Psoas muscle (tissue), 8 donors: ENCODE results near the gene KRTAP1-4. TPM values are rescaled to one million over a fixed set of nuclear protein-coding genes. Genes with fewer than 3 reads are reported as not detected.

Experiments used
- ATAC-seq, 4 donors: fragments of 200-7000 bp; cut with Tn5 transposase; one replicate each; pipeline ENCODE4 v1.9.1; 2020; ENCODE audit warnings: moderate library complexity in 3 of 4, mild to moderate bottlenecking in 2 of 4
- DNase-seq, 2 donors: peaks; one replicate each; pipeline ENCODE4 v3.0.0-alpha.2; 2020
- H3K27ac ChIP-seq: fragments of 200-600 bp; one replicate; pipeline ENCODE4 v1.8.0; 2022
- H3K27me3 ChIP-seq, 3 donors: fragments of 200-600 bp in 1 of 3; one replicate each; pipeline versions ENCODE4 v1.6.1 to v1.8.0; 2013 to 2022; ENCODE audit warnings: low read length in 2 of 3, mild to moderate bottlenecking in 2 of 3, moderate library complexity in 1 of 3; ENCODE audit not compliant: insufficient read depth in 3 of 3
- H3K36me3 ChIP-seq, 2 donors: fragments of 200-600 bp in 1 of 2; one replicate each; pipeline versions ENCODE4 v1.6.1 to v1.8.0; 2013 to 2022; ENCODE audit warnings: low read depth in 1 of 2, mild to moderate bottlenecking in 1 of 2, moderate library complexity in 1 of 2; ENCODE audit not compliant: insufficient read depth in 1 of 2
- H3K4me1 ChIP-seq: fragments of 200-600 bp; one replicate; pipeline ENCODE4 v1.8.0; 2022
- H3K4me3 ChIP-seq: fragments of 200-600 bp; one replicate; pipeline ENCODE4 v1.8.0; 2022; ENCODE audit warnings: mild to moderate bottlenecking
- H3K9me3 ChIP-seq: fragments of 200-600 bp; one replicate; pipeline ENCODE4 v1.8.0; 2022
- WGBS, 3 donors: extraction: QIAGEN DNeasy Blood & Tissue Kit; methylation state at CpG; one replicate each; pipeline versions ENCODE4 v1.1.6 to v1.1.7; 2013; 5-methylcytosine and 5-hydroxymethylcytosine counted together
- intact Hi-C, 2 donors: fragments of 100-400 bp; cut with DNase I; formaldehyde crosslinking; loops; one replicate each; pipeline versions ENCODE4 v1.11.0 to v1.14.2; 2022
- long read RNA-seq, 2 donors: library from polyadenylated mRNA; unstranded; transcript quantifications; one replicate each; pipeline ENCODE4 v2.0.0, GENCODE V29; 2021
- polyA plus RNA-seq, 3 donors: library from polyadenylated mRNA; stranded (reverse); fragments of 200-250 nt; gene quantifications; one replicate each; pipeline ENCODE4 v1.2.3, GENCODE V29; 2013
- total RNA-seq, 4 donors: library from RNA; stranded (reverse); fragmentation: NEBNext Ultra II Directional in 2 of 4; extraction: Animal tissue kit (Norgen Biotek cat#: 25700) in 2 of 4; gene quantifications; one replicate each; pipeline versions ENCODE4 v1.2.1 to v1.2.4, GENCODE V29; 2021 to 2023
- TF ChIP-seq, protein P1 (sequence below): fragments of 200-600 bp; IDR thresholded peaks from one replicate; pipeline ENCODE4 v1.8.0; 2022; ENCODE audit warnings: antibody characterized with exemption
- donor health status: healthy with polysubstance abuse.
- donor health status: DM: no; HTN: no; CAD: no; lungs with moderate emphysema.
- donor health status: Bipolar disorder and iron deficiency.
- donor health status: healthy.
- donor health status: DM: yes; HTN: yes; CAD: no.
- donor health status: DM: no; HTN: no; CAD: no.
- donor health status: DM: no; HTN: no; CAD: no.
- donor health status: DM: yes; HTN: yes; CAD: no.

The KRTAP1-4 gene, protein sequence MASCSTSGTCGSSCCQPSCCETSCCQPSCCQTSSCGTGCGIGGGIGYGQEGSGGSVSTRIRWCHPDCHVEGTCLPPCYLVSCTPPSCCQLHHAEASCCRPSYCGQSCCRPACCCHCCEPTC
- total RNA-seq (not detected), polyA plus RNA-seq (not detected)
- long read RNA-seq, donor 1 = 0 reads
- long read RNA-seq, donor 2 = 0 reads

DNA sequence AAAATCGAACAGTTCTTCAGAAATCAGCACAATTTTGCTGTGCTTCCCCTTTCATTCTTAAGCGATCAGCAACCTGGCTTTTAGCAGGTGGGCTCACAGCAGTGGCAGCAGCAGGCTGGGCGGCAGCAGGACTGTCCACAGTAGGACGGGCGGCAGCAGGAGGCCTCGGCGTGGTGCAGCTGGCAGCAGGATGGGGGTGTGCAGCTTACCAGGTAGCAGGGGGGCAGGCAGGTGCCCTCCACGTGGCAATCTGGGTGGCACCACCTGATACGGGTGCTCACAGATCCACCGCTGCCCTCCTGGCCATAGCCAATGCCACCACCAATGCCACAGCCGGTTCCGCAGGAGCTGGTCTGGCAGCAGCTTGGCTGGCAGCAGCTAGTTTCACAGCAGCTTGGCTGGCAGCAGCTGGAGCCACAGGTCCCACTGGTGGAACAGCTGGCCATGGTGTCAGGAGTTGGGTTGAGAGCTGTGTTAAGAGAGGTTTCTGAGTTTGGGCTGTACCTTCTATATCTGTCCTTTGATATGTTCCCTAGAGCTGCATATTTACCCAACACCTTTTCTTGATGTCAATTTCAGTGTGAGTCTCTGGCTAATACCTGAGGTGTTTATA is at the start of gene KRTAP1-4:
Gene KRTAP1-4 (minus strand): TSS at position 563 of the 613 bp plus-strand sequence. CDS start 117 bp downstream, at position 446.
- H3K27ac ChIP-seq = no peak within 1 kb of the TSS
- WGBS, 3 donors = 50 to 73% (median 60%) methylated on average over 12 of the region's 12 CpGs
- TF ChIP-seq, protein P1, sequence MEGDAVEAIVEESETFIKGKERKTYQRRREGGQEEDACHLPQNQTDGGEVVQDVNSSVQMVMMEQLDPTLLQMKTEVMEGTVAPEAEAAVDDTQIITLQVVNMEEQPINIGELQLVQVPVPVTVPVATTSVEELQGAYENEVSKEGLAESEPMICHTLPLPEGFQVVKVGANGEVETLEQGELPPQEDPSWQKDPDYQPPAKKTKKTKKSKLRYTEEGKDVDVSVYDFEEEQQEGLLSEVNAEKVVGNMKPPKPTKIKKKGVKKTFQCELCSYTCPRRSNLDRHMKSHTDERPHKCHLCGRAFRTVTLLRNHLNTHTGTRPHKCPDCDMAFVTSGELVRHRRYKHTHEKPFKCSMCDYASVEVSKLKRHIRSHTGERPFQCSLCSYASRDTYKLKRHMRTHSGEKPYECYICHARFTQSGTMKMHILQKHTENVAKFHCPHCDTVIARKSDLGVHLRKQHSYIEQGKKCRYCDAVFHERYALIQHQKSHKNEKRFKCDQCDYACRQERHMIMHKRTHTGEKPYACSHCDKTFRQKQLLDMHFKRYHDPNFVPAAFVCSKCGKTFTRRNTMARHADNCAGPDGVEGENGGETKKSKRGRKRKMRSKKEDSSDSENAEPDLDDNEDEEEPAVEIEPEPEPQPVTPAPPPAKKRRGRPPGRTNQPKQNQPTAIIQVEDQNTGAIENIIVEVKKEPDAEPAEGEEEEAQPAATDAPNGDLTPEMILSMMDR = no peak
- DNase-seq (no peak), ATAC-seq (no peak)
- H3K9me3 ChIP-seq = no peaks in the 10 kb centered on the region
- no peaks in the 10 kb centered on the region for H3K4me1 ChIP-seq
- peaks cover 0 to 27% (median 7%) of the 10 kb centered on the region in 3 donors for H3K27me3 ChIP-seq
- H3K4me3 ChIP-seq = no peak within 1 kb of the TSS
- intact Hi-C loops = no loop called here
- H3K36me3 ChIP-seq = no peaks in the 10 kb centered on the region

DNA sequence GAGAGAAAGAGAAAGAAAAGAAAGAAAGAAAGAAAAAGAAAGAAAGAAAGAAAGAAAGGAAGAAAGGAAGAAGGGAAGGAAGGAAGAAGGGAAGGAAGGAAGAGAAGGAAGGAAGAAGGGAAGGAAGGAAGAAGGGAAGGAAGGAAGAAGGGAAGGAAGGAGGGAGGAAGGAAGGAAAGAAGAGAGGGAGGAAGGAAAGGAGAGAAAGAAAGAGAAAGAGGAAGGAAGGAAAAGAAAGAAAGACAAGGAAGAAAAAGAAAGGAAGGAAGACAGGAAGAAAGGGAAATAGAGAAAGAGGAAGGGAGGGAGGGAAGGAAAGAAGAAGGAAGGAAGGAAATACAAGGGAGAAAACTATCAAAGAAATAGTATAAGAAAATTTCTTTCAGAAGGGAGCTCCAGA is 46.8 kb upstream of the KRTAP1-4 start:
- Histone ChIP-seq H3K4me1 (no peaks in the 10 kb centered on the region), H3K27ac (no peak overlapping the region), H3K4me3 (no peak overlapping the region), H3K36me3 (no peaks in the 10 kb centered on the region), H3K9me3 (no peaks in the 10 kb centered on the region), H3K27me3 (peaks cover 0 to 7% (median 0%) of the 10 kb centered on the region in 3 donors)
- no peak for DNase-seq
- TF ChIP-seq, protein P1 = no peak
- no peak for ATAC-seq
- intact Hi-C loops = no loop called here

DNA sequence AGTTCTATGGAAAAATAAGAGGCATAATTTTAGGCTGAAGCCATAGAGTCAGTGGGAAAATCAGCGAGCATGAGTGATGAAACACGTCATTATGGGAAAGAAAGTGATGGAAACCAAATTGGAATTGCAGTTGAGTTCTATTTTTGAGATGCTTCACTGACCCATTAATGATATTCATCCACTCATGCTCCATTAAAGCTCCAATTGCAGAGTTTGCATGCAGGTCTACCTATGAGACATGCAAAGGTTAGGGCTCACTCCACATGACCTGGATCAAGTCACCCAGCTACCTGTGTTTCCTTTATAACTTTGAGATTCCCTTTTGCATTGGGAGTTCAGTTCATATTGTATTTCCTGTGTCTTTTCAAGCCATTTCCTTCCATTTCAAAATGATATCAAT is 43.7 kb upstream of the KRTAP1-4 start:
- Histone ChIP-seq H3K9me3 (no peaks in the 10 kb centered on the region), H3K4me3 (no peak overlapping the region), H3K4me1 (no peaks in the 10 kb centered on the region), H3K27ac (no peak overlapping the region), H3K27me3 (peaks cover 0 to 7% (median 0%) of the 10 kb centered on the region in 3 donors), H3K36me3 (no peaks in the 10 kb centered on the region)
- 87 to 95% (median 89%) methylated on average over 2 of the region's 2 CpGs for WGBS, 3 donors
- TF ChIP-seq, protein P1 = no peak
- ATAC-seq (no peak), DNase-seq (no peak)
- intact Hi-C loops = no loop called here

DNA sequence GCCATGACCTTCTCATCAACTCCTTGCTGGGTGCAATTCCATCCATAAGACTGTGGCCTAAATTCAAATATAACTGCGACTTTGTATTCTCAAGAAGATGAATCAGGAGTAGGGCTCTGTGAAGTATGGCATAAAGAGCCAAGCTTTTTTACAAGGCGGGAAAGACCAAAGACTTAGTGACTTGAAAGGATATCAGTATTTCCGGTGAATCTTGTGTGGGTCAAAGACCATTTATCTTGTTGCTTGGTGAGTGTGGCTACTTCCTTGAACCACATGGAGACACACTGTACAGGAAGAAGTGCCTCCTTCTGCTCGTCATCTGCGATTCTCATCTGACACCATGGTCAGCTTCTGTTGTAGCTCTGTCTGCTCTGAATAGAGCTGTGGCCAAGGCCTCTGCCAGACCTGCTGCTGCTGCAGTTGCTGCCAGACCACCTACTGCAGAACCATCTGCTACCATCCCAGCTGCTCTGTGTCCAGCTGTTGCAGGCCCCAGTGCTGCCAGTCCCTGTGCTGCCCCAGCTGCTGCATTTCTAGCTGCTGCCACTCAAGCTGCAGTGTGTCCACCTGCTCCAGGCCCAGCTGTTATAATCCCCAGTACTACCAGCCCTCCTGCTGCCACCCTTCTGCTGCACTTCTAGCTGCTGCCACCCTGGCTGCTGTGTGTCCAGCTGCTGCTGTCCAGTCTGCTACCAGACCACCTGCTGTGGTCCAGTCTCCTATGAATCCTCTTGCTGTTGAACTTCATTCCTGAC is 41.8 kb upstream of the KRTAP1-4 start:
- WGBS, 3 donors = 64 to 77% (median 71%) methylated on average over 5 of the region's 5 CpGs
- ATAC-seq (no peak), DNase-seq (no peak)
- Histone ChIP-seq H3K4me3 (no peak overlapping the region), H3K27me3 (peaks cover 0 to 4% (median 0%) of the 10 kb centered on the region in 3 donors), H3K9me3 (no peaks in the 10 kb centered on the region), H3K27ac (no peak overlapping the region), H3K4me1 (no peaks in the 10 kb centered on the region), H3K36me3 (no peaks in the 10 kb centered on the region)
- TF ChIP-seq, protein P1 = no peak
- intact Hi-C loops = no loop called here
